Stimulated activated naive B cell treated with anti-CD40 and anti-IgM and Interleukin-4, amounts not matched to agents 10 μg/mL and 1 μg/mL and 100 μg/mL, for 72 hours (primary cell): ENCODE measurements around the gene LEMD3.

Experiments
- ATAC-seq, 2 donors: fragments of 150-1000 bp; cut with Tn5 transposase; replicated peaks; 2 replicates each; pipeline ENCODE4 v1.10.0; 2021; ENCODE audit warnings: moderate library complexity in 1 of 2
- DNase-seq: peaks from one replicate; pipeline ENCODE4 v3.0.0; 2021
- H3K27ac Mint-ChIP-seq: one replicate; pipeline ENCODE4 v1.8.0; 2022; ENCODE audit warnings: mild to moderate bottlenecking, mixed read lengths
- H3K27me3 Mint-ChIP-seq, 2 donors: one replicate each; pipeline ENCODE4 v1.8.0; 2022; ENCODE audit warnings: mixed read lengths in 2 of 2
- H3K36me3 Mint-ChIP-seq, 2 donors: one replicate each; pipeline ENCODE4 v1.8.0; 2022; ENCODE audit warnings: mixed read lengths in 2 of 2, mild to moderate bottlenecking in 1 of 2
- H3K4me1 Mint-ChIP-seq, 2 donors: one replicate each; pipeline ENCODE4 v1.8.0; 2022; ENCODE audit warnings: mixed read lengths in 2 of 2, mild to moderate bottlenecking in 1 of 2
- H3K4me3 Mint-ChIP-seq, 2 donors: one replicate each; pipeline ENCODE4 v1.8.0; 2022; ENCODE audit warnings: mild to moderate bottlenecking in 2 of 2, mixed read lengths in 2 of 2, moderate library complexity in 1 of 2
- H3K9me3 Mint-ChIP-seq, 2 donors: one replicate each; pipeline ENCODE4 v1.8.0; 2022; ENCODE audit warnings: mixed read lengths in 2 of 2, mild to moderate bottlenecking in 1 of 2

Gene LEMD3

DNA sequence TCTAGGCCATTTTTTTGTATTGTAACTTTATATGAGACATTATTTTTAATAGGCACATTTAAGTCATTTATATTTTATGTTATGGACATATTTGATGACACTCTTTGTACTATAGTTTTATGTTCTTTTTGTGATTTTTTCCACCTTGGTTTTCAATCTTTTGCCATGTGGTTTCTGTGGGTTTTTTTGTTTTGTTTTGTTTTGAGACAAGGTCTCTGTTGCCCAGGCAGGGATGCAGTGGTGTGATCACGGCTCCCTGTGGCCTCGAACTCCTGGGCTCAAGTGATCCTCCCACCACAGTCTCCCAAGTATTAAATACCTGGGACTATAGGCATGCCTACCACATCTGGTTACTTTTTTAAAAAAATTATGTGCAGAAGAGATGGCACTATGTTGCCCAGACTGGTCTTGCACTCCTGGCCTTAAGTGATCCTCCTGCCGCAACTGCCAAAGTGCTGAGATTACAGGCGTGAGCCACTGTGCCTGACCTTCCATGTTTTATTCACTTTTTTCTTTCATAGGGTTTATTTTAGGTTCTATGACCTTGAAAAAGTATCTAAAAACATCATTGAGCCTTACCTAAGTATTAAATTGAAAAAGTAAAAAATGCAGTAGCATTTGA, 125.4 kb downstream of the LEMD3 start:
- Mint-ChIP-seq H3K27me3 (peaks cover 0 to 18% of the 10 kb centered on the region in 2 donors), H3K4me3 (no peak overlapping the region), H3K4me1 (peaks cover 10% of the 10 kb centered on the region in 2 donors), H3K27ac (no peak overlapping the region), H3K36me3 (no peaks in the 10 kb centered on the region), H3K9me3 (peaks cover 1 to 5% of the 10 kb centered on the region in 2 donors)
- ATAC-seq (no peak), DNase-seq (no peak)

DNA sequence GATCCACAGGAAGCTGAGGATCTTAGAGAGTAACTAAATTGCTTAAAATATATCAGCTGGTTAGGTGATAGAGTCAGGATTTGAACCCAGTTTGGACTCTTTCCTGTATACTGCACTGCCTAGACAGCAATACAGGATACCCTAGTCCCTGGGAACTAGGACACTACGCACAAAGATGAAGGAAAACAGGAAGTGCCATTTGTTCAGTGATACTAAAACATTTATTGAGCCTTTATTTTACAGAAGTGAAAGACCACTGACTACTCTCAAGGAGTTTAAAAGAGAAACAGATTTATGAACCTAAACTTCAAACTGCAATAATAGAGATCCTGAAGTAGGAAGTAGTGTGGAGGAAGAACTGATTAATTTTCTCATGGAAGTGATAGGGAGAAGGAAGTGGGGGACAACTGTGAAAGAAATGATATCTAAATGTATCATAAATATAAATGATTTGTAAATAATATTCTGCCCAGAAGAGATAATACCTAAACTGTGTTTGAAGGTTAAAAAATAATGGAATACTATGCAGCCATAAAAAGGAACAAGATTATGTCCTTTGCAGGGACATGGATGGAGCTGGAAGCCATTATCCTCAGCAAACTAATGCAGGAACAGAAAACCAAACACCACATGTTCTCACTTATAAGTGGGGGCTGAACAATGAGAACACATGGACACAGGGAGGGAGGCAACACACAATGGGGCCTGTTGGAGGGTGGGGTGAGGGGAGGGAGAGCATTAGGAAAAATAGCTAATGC, 127.3 kb downstream of the LEMD3 start:
- Mint-ChIP-seq H3K9me3 (peaks cover 1 to 5% of the 10 kb centered on the region in 2 donors), H3K4me3 (no peak overlapping the region), H3K27me3 (peaks cover 0 to 18% of the 10 kb centered on the region in 2 donors), H3K27ac (no peak overlapping the region), H3K36me3 (no peaks in the 10 kb centered on the region), H3K4me1 (peaks cover 10% of the 10 kb centered on the region in 2 donors)
- DNase-seq (no peak), ATAC-seq (peak; percentile 70 to 74)
